K562 (cell line): Measurements from ENCODE around the gene EGFR. TPM values are rescaled to one million over a fixed set of nuclear protein-coding genes. Genes with fewer than 3 reads are reported as not detected.

ENCODE experiments used
- BHLHE40 ChIP-seq: IDR thresholded peaks from 2 replicates; pipeline ENCODE4 v1.6.1; 2011; ENCODE audit warnings: low read length, improper control_type of control experiment
- CREM ChIP-seq: IDR thresholded peaks from 2 replicates; pipeline ENCODE4 v1.6.1; 2014; ENCODE audit warnings: antibody characterized with exemption, low read depth
- CTCF ChIP-seq, 3 experiments: IDR thresholded peaks in 2 of 3; conservative IDR thresholded peaks in 1 of 3; 2 replicates each; pipeline ENCODE4 v1.5.1; 2011 to 2012; ENCODE audit warnings: low read length in 3 of 3, mild to moderate bottlenecking in 3 of 3, control low read depth in 2 of 3, improper control_type of control experiment in 1 of 3, inconsistent platforms in 1 of 3, low read depth in 1 of 3, mixed read lengths in 1 of 3, moderate library complexity in 1 of 3; ENCODE audit not compliant: insufficient read depth in 2 of 3
- CXXC5 ChIP-seq: fragments of 250-450 bp; sonication (Bioruptor Pico); IDR thresholded peaks from 2 replicates; pipeline ENCODE4 v1.8.0; 2022; ENCODE audit warnings: inconsistent platforms, mild to moderate bottlenecking, moderate library complexity
- E2F6 ChIP-seq, 2 experiments: IDR thresholded peaks; 2 replicates each; pipeline ENCODE4 v1.6.1; 2011; ENCODE audit warnings: borderline replicate concordance in 1 of 2, control low read depth in 1 of 2, low read depth in 1 of 2, low read length in 1 of 2, mild to moderate bottlenecking in 1 of 2, mixed read lengths in 1 of 2, moderate library complexity in 1 of 2; ENCODE audit not compliant: insufficient read depth in 1 of 2, insufficient read length in 1 of 2, poor library complexity in 1 of 2, severe bottlenecking in 1 of 2; ENCODE audit errors: extremely low read depth in 1 of 2
- EHMT2 ChIP-seq: fragments of 450-650 bp; IDR thresholded peaks from 2 replicates; pipeline ENCODE4 v1.6.1; 2018; ENCODE audit warnings: antibody characterized with exemption
- HNRNPH1 ChIP-seq: fragments of 200-400 bp; formaldehyde crosslinking; optimal IDR thresholded peaks from 2 replicates; pipeline ENCODE3; 2017; ENCODE audit warnings: low read depth, mild to moderate bottlenecking, low read length, moderate library complexity
- HOMEZ ChIP-seq: fragments of 250-450 bp; sonication (Bioruptor Pico); IDR thresholded peaks from 2 replicates; pipeline ENCODE4 v1.4.0; 2020; ENCODE audit warnings: mild to moderate bottlenecking, moderate library complexity
- MEF2D ChIP-seq: conservative IDR thresholded peaks from 2 replicates; pipeline ENCODE4 v1.6.1; 2016; ENCODE audit warnings: low read depth, missing genetic modification characterization, missing compliant biosample characterization
- NELFE ChIP-seq: IDR thresholded peaks from 2 replicates; pipeline ENCODE4 v1.6.1; 2011; ENCODE audit warnings: mild to moderate bottlenecking; ENCODE audit not compliant: insufficient read depth, insufficient read length
- NFE2 ChIP-seq: IDR thresholded peaks from 2 replicates; pipeline ENCODE4 v1.6.1; 2014; ENCODE audit warnings: antibody characterized with exemption, low read depth
- POLR2G ChIP-seq: fragments of 200-400 bp; formaldehyde crosslinking; IDR thresholded peaks from 2 replicates; pipeline ENCODE4 v1.6.1; 2017; ENCODE audit warnings: low read depth, mild to moderate bottlenecking, antibody characterized with exemption, low read length, moderate library complexity
- PPARD ChIP-seq: fragments of 250-450 bp; sonication (Bioruptor Pico); IDR thresholded peaks from 2 replicates; pipeline ENCODE4 v1.8.0; 2022; ENCODE audit warnings: inconsistent platforms, mild to moderate bottlenecking, moderate library complexity
- SIX5 ChIP-seq, 2 experiments: IDR thresholded peaks; 2 replicates each; pipeline ENCODE4 v1.6.1; 2011; ENCODE audit warnings: low read length in 2 of 2, borderline replicate concordance in 1 of 2, low read depth in 1 of 2, mild to moderate bottlenecking in 1 of 2, moderate library complexity in 1 of 2; ENCODE audit not compliant: insufficient read depth in 1 of 2
- SMARCE1 ChIP-seq: fragments of 450-650 bp; IDR thresholded peaks from 2 replicates; pipeline ENCODE4 v1.7.1; 2016; ENCODE audit warnings: mild to moderate bottlenecking
- TBL1XR1 ChIP-seq, 2 experiments: IDR thresholded peaks; 2 replicates each; pipeline ENCODE4 v1.6.1; 2012; ENCODE audit warnings: improper control_type of control experiment in 2 of 2, low read length in 2 of 2, mild to moderate bottlenecking in 1 of 2
- TBP ChIP-seq: optimal IDR thresholded peaks from 2 replicates; pipeline ENCODE3; 2011; ENCODE audit warnings: low read depth, low read length, improper control_type of control experiment
- TRIM24 ChIP-seq, 2 experiments: fragments of 450-650 bp; IDR thresholded peaks; 2 replicates each; pipeline ENCODE4 v1.6.1; 2016
- XRCC4 ChIP-seq: IDR thresholded peaks from one replicate; pipeline ENCODE4 v1.6.1; 2011; ENCODE audit not compliant: insufficient read depth, insufficient read length; ENCODE audit errors: extremely low read depth
- ZBTB17 ChIP-seq: fragments of 450-650 bp; formaldehyde crosslinking; IDR thresholded peaks from 2 replicates; pipeline ENCODE4 v1.4.0; 2020; ENCODE audit warnings: mild to moderate bottlenecking
- ZKSCAN1 ChIP-seq: fragments of 150-350 bp; IDR thresholded peaks from 2 replicates; pipeline ENCODE4 v1.6.1; 2016; ENCODE audit warnings: low read depth, low read length
- ZNF12 ChIP-seq: sonication (generic); formaldehyde crosslinking; IDR thresholded peaks from 2 replicates; pipeline ENCODE4 v1.4.0; 2020; ENCODE audit warnings: mild to moderate bottlenecking, missing genetic modification reagents
- ZNF561 ChIP-seq: fragments of 450-650 bp; formaldehyde crosslinking; conservative IDR thresholded peaks from 2 replicates; pipeline ENCODE4 v1.4.0; 2020; ENCODE audit warnings: mild to moderate bottlenecking, moderate library complexity
- ZNF583 ChIP-seq: fragments of 250-450 bp; sonication (Bioruptor Pico); IDR thresholded peaks from 2 replicates; pipeline ENCODE4 v1.4.0; 2020
- polyA plus RNA-seq, 8 experiments: library from polyadenylated mRNA; depleted of rRNA in 4 of 8; stranded (reverse) in 5 of 8; unstranded in 3 of 8; fragments of >200 nt; fragmentation: Nextera tagmentation in 2 of 8; fragmentation: Illumina TruSeq in 1 of 8; extraction: Ambion mirVana in 2 of 8; extraction: Trizol in 1 of 8; gene quantifications; 2 replicates each; pipeline versions ENCODE4 v1.2.1 to v1.2.3, GENCODE V29; 2011 to 2014; ENCODE audit warnings: inconsistent platforms in 1 of 8, missing spikeins in 1 of 8
- total RNA-seq, 7 experiments: library from RNA; depleted of rRNA in 6 of 7; stranded (reverse); fragments of >200 nt in 6 of 7; fragmentation: Illumina TruSeq in 2 of 7; extraction: Trizol in 2 of 7; gene quantifications; 2 replicates each; pipeline versions ENCODE4 v1.2.1 to v1.2.3, GENCODE V29; 2011 to 2021; ENCODE audit warnings: low replicate concordance in 1 of 7

EGFR gene
- total and polyA plus RNA-seq, 9 of the 15 experiments (the other 6 are each of a cell fraction or from before 2014, with no cell fraction given): 0.13 TPM; not detected in 8

- TF ChIP-seq HOMEZ (CRISPR knock-in tag) (no peak), POLR2G (0 out of 2 replicates have a peak, but pooled peaks have one; percentile 37), E2F6 (IDR thresholded peaks at IDR 0.05; ENCODE audit: borderline replicate concordance in 1 of 2, extremely low read depth in 1 of 2, insufficient read depth in 1 of 2, insufficient read length in 1 of 2, low read depth in 1 of 2, low read length in 1 of 2, poor library complexity in 1 of 2, severe bottlenecking in 1 of 2) (peak in 1 of 2 experiments; percentile 47), BHLHE40 (no peak), NELFE (no peak), ZNF583 (CRISPR knock-in tag) (no peak), EHMT2 (peak; percentile 49; the same call in 1 of the 2 replicates), CREM (peak; percentile 40), CXXC5 (CRISPR knock-in tag) (0 out of 2 replicates have a peak, but pooled peaks have one; percentile 12), TBL1XR1 (IDR thresholded peaks at IDR 0.05; ENCODE audit: low read length in 2 of 2) (no peak), TBP (no peak), MEF2D (no peak), ZNF561 (CRISPR knock-in tag) (no peak), CTCF (IDR thresholded peaks at IDR 0.05 in 2 of 3, conservative IDR thresholded peaks at IDR 0.05 in 1 of 3; ENCODE audit: insufficient read depth in 2 of 3, low read depth in 1 of 3, low read length in 3 of 3) (no peak), HNRNPH1 (no peak), XRCC4 (no peak), ZNF12 (CRISPR knock-in tag) (no peak), TRIM24 (IDR thresholded peaks at IDR 0.05) (no peak), PPARD (no peak), ZBTB17 (CRISPR knock-in tag) (no peak), SMARCE1 (no peak), ZKSCAN1 (no peak), NFE2 (0 out of 2 replicates have a peak, but pooled peaks have one; percentile 27), SIX5 (IDR thresholded peaks at IDR 0.05; ENCODE audit: borderline replicate concordance in 1 of 2, insufficient read depth in 1 of 2, low read depth in 1 of 2, low read length in 2 of 2) (no peak)
Measured at GRCh38 chr7:54981913-54982312, 36.9 kb upstream of the EGFR start (continued).
